ENCODE results near the gene HPX. TPM values are rescaled to one million over a fixed set of nuclear protein-coding genes. Genes with fewer than 3 reads are reported as not detected.

The HPX gene
- total and polyA plus RNA-seq, 11 donors: 0.17 to 1.5 (median 0.37) TPM; not detected in 5

GRCh38 chr11:6390718-6391469, 49.9 kb downstream of the HPX start:
- Histone ChIP-seq H3K27ac (peak overlapping the region; percentile 60 to 96 (median 90)), H3K27me3 (no peaks in the 10 kb centered on the region), H3K4me3 (peak overlapping the region; percentile 62 to 97 (median 82)), H3K9me3 (no peaks in the 10 kb centered on the region), H3K4me1 (peaks cover 0 to 36% (median 19%) of the 10 kb centered on the region in 12 donors), H3K36me3 (peaks cover 0 to 27% (median 24%) of the 10 kb centered on the region in 9 donors)
- 13 to 34% (median 30%) methylated on average over 8 to 19 of the region's 19 CpGs for WGBS, 4 donors
- intact Hi-C loops (cut with DNase I): loop anchor here in 7 of 10 donors (1.0 to 10.0 kb wide), 8 partner anchors 28 to 314 kb away; partner anchors contain the start of genes APBB1 (in 4 of the 7), ILK (in 1 of the 7), MRPL17 (in 1 of the 7) and RRP8 (in 1 of the 7)
- ATAC-seq (peak in 1 of 4 donors; percentile 1), DNase-seq (no peak)
- TF ChIP-seq CTCF (IDR thresholded peaks at IDR 0.05): no peak
- no peak for TF ChIP-seq POLR2A (IDR thresholded peaks at IDR 0.05)

- H3K36me3 ChIP-seq: peaks cover 0 to 23% (median 17%) of the 10 kb centered on the region in 9 donors
- TF ChIP-seq CTCF (IDR thresholded peaks at IDR 0.05) (no peak), POLR2A (IDR thresholded peaks at IDR 0.05) (peak; percentile 30 to 92)
- H3K9me3 ChIP-seq: no peaks in the 10 kb centered on the region
- WGBS, 4 donors: 0 to 4% (median 1%) methylated on average over 18 to 63 of the region's 63 CpGs
- peak within 1 kb of the TSS; percentile 62 to 97 (median 82) for H3K4me3 ChIP-seq
- intact Hi-C loops (cut with DNase I): loop anchor here in 7 of 10 donors (1.0 to 10.0 kb wide), 10 partner anchors 29 to 315 kb away; partner anchors contain the start of genes APBB1 (in 4 of the 7), ARFIP2 (in 1 of the 7), ILK (in 1 of the 7) and MRPL17 (in 1 of the 7)
- no peaks in the 10 kb centered on the region for H3K27me3 ChIP-seq
- ATAC-seq (peak; percentile 96 to 98 (median 98)), DNase-seq (peak; percentile 95 to 97 (median 96))
- H3K27ac ChIP-seq: peak within 1 kb of the TSS; percentile 60 to 96 (median 90)
- peaks cover 0 to 36% (median 19%) of the 10 kb centered on the region in 12 donors for H3K4me1 ChIP-seq
These were observed 50.7 kb downstream of the HPX start, which contains the start of gene SMPD1 for GRCh38 chr11:6389905-6390717. Gene SMPD1 (plus strand): TSS chr11:6390474. CDS start chr11:6390599, 125 bp downstream.

- H3K36me3 ChIP-seq: peaks cover 0 to 10% (median 3%) of the 10 kb centered on the region in 9 donors
- no peaks in the 10 kb centered on the region for H3K27me3 ChIP-seq
- intact Hi-C loops (cut with DNase I): loop anchor here in 3 of 10 donors (10.0 kb wide), 3 partner anchors 96 to 316 kb away; partner anchors contain the start of genes ARFIP2 (in 1 of the 3) and TIMM10B (in 1 of the 3)
- TF ChIP-seq POLR2A (IDR thresholded peaks at IDR 0.05) (no peak), CTCF (IDR thresholded peaks at IDR 0.05) (no peak)
- peaks cover 0 to 36% (median 19%) of the 10 kb centered on the region in 12 donors for H3K4me1 ChIP-seq
- H3K4me3 ChIP-seq: no peak overlapping the region
- no peak for DNase-seq
- ATAC-seq: no peak
- H3K27ac ChIP-seq: peak overlapping the region in 7 of 12 donors; percentile 3 to 96 (median 90)
- H3K9me3 ChIP-seq: no peaks in the 10 kb centered on the region
- 95 to 98% (median 96%) methylated on average over 1 of the region's 1 CpG for WGBS, 4 donors
These were observed 52.0 kb downstream of the HPX start for GRCh38 chr11:6388748-6389147.
